Measurements from ENCODE around the gene LDLRAD4. TPM values are rescaled to one million over a fixed set of nuclear protein-coding genes. Genes with fewer than 3 reads are reported as not detected.
"Not testable (repeated sequence)": the region's sequence is repeated elsewhere in the genome, so short reads cannot be mapped to it uniquely, and the experiment has no call there.

LDLRAD4 gene
- total RNA-seq, 1 donor, result 0.54 TPM

- no peak overlapping the region for H3K4me3 ChIP-seq (ENCODE audit: low read depth, low read length)
- no peak for DNase-seq (ENCODE audit: low read depth)
- TF ChIP-seq CTCF (IDR thresholded peaks at IDR 0.05; ENCODE audit: insufficient read depth, low read length), result no peak
Observed at GRCh38 chr18:13471971-13472628, 253.5 kb downstream of the LDLRAD4 start.

GRCh38 chr18:13473751-13474150 lies 255.2 kb downstream of the LDLRAD4 start:
- no peak for TF ChIP-seq CTCF (IDR thresholded peaks at IDR 0.05; ENCODE audit: insufficient read depth, low read length)
- no peak overlapping the region for H3K4me3 ChIP-seq (ENCODE audit: low read depth, low read length)
- no peak for DNase-seq (ENCODE audit: low read depth)

- H3K4me3 ChIP-seq (ENCODE audit: low read depth, low read length), result no peak overlapping the region
- TF ChIP-seq CTCF (IDR thresholded peaks at IDR 0.05; ENCODE audit: insufficient read depth, low read length), result no peak
Observed at GRCh38 chr18:13474336-13474735, 255.8 kb downstream of the LDLRAD4 start.

GRCh38 chr18:13474907-13475545 lies 256.5 kb downstream of the LDLRAD4 start:
- DNase-seq (ENCODE audit: low read depth), result peak; percentile 1
- no peak overlapping the region for H3K4me3 ChIP-seq (ENCODE audit: low read depth, low read length)
- no peak for TF ChIP-seq CTCF (IDR thresholded peaks at IDR 0.05; ENCODE audit: insufficient read depth, low read length)

More at GRCh38 chr18:13474336-13474735, 255.8 kb downstream of the LDLRAD4 start:
- no peak for DNase-seq (ENCODE audit: low read depth)

- DNase-seq (ENCODE audit: low read depth); H3K4me3 ChIP-seq (ENCODE audit: low read depth, low read length): not testable (repeated sequence)
Observed at GRCh38 chr18:13476312-13476711, 257.8 kb downstream of the LDLRAD4 start.

- no peak for DNase-seq (ENCODE audit: low read depth)
- TF ChIP-seq CTCF (IDR thresholded peaks at IDR 0.05; ENCODE audit: insufficient read depth, low read length), result no peak
- H3K4me3 ChIP-seq (ENCODE audit: low read depth, low read length), result no peak overlapping the region
Observed at GRCh38 chr18:13477147-13477683, 258.7 kb downstream of the LDLRAD4 start.

- H3K4me3 ChIP-seq (ENCODE audit: low read depth, low read length), result no peak overlapping the region
- TF ChIP-seq CTCF (IDR thresholded peaks at IDR 0.05; ENCODE audit: insufficient read depth, low read length), result no peak
- no peak for DNase-seq (ENCODE audit: low read depth)
Observed at GRCh38 chr18:13480571-13481255, 262.2 kb downstream of the LDLRAD4 start.
